ENCODE results near the gene F13A1.

DNA sequence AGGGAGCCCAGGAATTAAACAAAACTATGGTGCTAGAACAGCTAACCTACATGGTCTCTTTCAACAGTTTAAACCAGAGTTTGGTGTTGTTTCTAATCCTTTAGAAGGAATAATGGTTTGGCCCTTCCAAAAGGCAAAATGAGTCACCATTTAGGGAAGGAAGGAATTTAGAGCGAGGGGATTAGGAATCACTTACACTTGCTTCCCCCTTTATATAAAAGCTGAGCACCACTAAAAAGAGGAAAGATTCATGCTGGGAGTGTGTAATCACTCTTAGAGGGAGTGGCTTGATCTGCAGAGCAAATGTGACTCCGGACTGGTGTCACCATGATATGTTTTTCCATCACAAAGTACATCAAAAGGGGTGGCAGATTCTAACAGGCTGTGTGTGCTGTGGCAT, 63.6 kb downstream of the F13A1 start:
- no peak for TF ChIP-seq CTCF (IDR thresholded peaks at IDR 0.05)
- no peak for TF ChIP-seq POLR2A (IDR thresholded peaks at IDR 0.05)
